KOPT-K1 (cell line): ENCODE measurements around the gene DPT.

Experiments
- H3K27ac ChIP-seq: fragments of 200-600 bp; sonication (generic); 2 replicates; pipeline ENCODE4 v1.5.1; 2016; ENCODE audit warnings: antibody characterized with exemption, mild to moderate bottlenecking, low read depth, low read length; ENCODE audit not compliant: poor library complexity, severe bottlenecking
- H3K36me3 ChIP-seq: fragments of 200-600 bp; sonication (generic); 2 replicates; pipeline ENCODE4 v1.5.1; 2017; ENCODE audit warnings: antibody characterized with exemption, mild to moderate bottlenecking, low read length, moderate library complexity; ENCODE audit not compliant: insufficient read depth
- H3K9me3 ChIP-seq: fragments of 200-600 bp; sonication (generic); 2 replicates; pipeline ENCODE4 v1.5.1; 2017; ENCODE audit warnings: antibody characterized with exemption, low read length, mild to moderate bottlenecking; ENCODE audit not compliant: insufficient read depth, poor library complexity, severe bottlenecking

Gene DPT

GRCh38 chr1:168673974-168674683, 54.9 kb downstream of the DPT start:
- Histone ChIP-seq H3K9me3 (no peaks in the 10 kb centered on the region), H3K36me3 (no peaks in the 10 kb centered on the region), H3K27ac (no peak overlapping the region)

DNA sequence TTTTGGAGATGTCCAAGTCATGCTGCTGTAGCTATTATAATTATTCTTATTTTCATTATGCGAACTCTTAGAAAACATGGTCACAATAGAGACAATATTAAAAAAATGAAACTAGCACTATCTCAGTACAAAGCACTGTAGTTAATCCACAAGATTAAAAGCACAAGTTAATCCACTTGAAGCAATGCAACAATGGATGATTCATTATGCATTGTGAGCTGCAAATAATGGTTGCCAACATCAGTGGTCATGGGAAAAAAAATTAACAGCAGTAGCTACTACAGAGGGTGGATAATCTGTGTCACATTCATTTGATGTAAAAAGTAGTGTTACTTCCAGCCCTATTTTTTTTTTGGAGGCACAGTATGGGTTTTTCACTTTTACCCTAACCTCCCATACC, 56.7 kb downstream of the DPT start:
- Histone ChIP-seq H3K36me3 (no peaks in the 10 kb centered on the region), H3K9me3 (no peaks in the 10 kb centered on the region), H3K27ac (no peak overlapping the region)

DNA sequence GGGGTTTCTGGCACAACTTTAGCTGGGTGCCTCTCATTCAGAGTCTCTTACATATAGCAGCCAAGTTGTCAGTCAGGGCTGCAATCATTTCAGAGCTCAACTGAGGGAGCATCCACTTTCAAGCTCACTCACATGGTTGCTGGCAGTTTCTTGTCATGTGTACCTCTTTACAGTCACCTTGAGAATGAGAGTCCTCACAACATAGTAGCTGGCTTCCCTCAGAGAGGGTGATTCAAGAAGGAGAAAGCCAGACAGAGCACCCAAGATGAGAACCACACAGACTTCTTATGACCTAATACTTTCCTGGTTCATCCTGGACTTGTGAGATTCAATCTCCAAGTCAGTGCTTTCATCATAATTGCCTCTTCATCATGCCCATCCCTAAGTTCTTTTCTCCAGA, 57.2 kb downstream of the DPT start:
- Histone ChIP-seq H3K9me3 (no peaks in the 10 kb centered on the region), H3K27ac (no peak overlapping the region), H3K36me3 (no peaks in the 10 kb centered on the region)

- Histone ChIP-seq H3K9me3 (no peaks in the 10 kb centered on the region), H3K27ac (no peak overlapping the region), H3K36me3 (no peaks in the 10 kb centered on the region)
These were observed 63.0 kb downstream of the DPT start for GRCh38 chr1:168665975-168666374.

- Histone ChIP-seq H3K27ac (no peak overlapping the region), H3K9me3 (no peaks in the 10 kb centered on the region), H3K36me3 (no peaks in the 10 kb centered on the region)
These were observed 64.8 kb downstream of the DPT start for GRCh38 chr1:168664069-168664834.

GRCh38 chr1:168656485-168656884, 72.5 kb downstream of the DPT start:
- Histone ChIP-seq H3K36me3 (no peaks in the 10 kb centered on the region), H3K27ac (no peak overlapping the region), H3K9me3 (no peaks in the 10 kb centered on the region)

DNA sequence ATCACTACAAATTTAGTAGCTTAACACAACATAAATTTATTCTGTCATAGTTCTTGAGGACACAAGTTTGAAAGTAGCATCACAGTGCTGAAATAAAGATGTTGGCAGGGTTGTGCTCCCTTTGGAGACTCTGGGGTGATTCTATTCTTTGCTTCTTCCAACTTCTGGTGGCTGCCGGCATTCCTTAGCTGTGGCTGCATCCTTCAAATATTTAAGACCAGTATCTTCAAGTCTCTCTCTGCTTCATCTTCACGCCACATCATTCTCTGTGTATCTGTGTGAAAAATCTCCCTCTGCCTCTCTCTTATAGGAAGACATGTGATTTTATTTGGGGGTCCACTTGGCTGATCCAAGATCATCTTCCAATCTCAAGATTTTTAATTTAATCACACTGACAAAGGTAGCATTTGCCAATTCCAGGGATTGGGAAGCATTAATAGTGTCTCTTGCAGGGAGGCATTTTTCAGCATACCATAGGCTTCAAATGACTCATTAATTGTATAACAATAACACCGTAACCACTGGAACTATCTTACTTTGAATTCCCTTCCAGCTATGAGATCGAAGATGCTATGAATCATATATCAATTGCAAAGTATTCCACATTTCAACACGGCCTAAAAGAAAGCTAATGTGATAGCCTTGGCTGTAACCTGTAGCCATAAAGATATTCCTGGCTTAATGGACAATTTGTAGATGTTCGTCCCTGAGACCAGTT, 74.6 kb downstream of the DPT start:
- Histone ChIP-seq H3K9me3 (no peaks in the 10 kb centered on the region), H3K36me3 (no peaks in the 10 kb centered on the region), H3K27ac (no peak overlapping the region)

DNA sequence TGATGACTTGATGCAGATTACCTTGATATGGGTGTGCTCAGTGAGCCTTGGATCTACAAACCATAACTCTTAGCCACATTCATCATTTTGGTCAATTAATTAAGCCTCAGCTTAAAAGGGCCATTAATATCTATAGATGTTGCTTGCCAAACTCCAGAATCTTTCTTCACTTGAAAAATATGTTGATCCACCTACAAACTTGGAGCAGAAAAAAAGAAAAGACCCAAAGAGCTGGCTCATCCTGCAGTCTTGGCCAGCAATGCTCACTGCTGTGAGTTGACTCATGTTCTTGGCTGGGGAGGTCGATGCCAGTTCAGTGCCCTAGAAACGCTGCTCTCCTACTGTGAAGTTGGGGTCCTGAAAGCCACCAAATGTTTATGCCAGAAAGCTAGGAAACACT, 75.4 kb downstream of the DPT start:
- no peak overlapping the region for H3K27ac ChIP-seq
- H3K36me3 ChIP-seq, result no peaks in the 10 kb centered on the region
- H3K9me3 ChIP-seq, result no peaks in the 10 kb centered on the region

DNA sequence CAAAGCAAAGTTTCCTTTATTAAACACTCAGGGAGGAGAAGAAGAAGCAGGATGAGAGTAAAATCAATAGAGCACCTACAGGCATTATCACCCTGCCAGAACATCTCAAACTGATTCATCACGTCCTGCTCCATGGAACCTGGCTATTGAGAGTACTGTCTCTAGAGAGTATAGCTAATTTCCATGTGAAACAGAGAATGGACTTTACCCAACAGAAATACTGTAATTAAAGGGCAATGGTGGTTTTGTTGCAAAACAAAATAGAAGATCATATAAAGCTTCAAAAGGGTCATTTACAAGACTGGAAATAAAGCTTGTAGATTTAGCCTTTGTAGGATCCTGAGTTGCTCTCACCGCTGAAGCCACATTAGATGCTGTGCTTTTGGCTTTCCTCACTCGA, 83.3 kb downstream of the DPT start:
- Histone ChIP-seq H3K27ac (no peak overlapping the region), H3K9me3 (no peaks in the 10 kb centered on the region), H3K36me3 (no peaks in the 10 kb centered on the region)
